ENCODE data around the gene TNFRSF4. TPM values are rescaled to one million over a fixed set of nuclear protein-coding genes. Genes with fewer than 3 reads are reported as not detected.

Gene TNFRSF4
- total RNA-seq, 3 donors from 2014 or later: 0.64 to 2.3 (median 1.6) TPM

DNA sequence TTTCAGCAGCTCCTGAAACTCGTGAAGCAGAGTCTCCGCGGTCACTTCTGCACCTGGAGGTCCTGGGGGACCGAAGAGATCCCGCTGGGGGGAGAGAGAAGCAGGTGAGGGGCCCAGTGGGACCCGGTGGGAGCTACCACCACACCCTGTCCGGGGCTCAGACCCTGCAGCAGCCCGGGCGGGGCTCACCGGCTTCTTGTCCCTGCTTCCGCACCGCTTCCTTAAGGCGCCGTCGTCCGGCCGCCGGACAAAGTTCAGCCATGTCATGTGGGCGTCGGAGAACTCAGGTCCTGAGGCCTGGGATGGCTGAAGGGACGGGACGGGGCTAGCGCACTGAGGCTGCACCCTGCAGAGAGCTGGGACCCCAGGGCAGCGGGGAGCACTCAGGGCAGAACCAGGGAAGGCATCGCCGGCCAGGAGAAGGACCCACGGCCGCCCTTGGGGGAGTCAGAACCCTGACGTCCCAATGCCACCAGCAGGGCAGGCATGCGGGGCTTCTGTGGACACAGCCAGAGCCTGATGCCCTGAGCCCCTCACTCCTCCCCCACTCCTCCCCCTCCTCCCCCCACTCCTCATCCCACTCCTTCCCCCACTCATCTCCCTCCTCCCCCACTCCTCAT, 30.3 kb upstream of the TNFRSF4 start:
- Histone ChIP-seq H3K4me3 (no peak overlapping the region), H3K27me3 (peaks cover 11 to 35% of the 10 kb centered on the region in 2 donors), H3K9me3 (no peaks in the 10 kb centered on the region), H3K27ac (no peak overlapping the region), H3K4me1 (peaks cover 0 to 14% of the 10 kb centered on the region in 2 donors), H3K36me3 (no peaks in the 10 kb centered on the region)
- intact Hi-C loops (cut with DNase I; ENCODE audit: low total_unique reads): no loop called here
- no peak for TF ChIP-seq POLR2AphosphoS5 (IDR thresholded peaks at IDR 0.05)
- TF ChIP-seq POLR2A (IDR thresholded peaks at IDR 0.05): no peak
- TF ChIP-seq, protein P1, sequence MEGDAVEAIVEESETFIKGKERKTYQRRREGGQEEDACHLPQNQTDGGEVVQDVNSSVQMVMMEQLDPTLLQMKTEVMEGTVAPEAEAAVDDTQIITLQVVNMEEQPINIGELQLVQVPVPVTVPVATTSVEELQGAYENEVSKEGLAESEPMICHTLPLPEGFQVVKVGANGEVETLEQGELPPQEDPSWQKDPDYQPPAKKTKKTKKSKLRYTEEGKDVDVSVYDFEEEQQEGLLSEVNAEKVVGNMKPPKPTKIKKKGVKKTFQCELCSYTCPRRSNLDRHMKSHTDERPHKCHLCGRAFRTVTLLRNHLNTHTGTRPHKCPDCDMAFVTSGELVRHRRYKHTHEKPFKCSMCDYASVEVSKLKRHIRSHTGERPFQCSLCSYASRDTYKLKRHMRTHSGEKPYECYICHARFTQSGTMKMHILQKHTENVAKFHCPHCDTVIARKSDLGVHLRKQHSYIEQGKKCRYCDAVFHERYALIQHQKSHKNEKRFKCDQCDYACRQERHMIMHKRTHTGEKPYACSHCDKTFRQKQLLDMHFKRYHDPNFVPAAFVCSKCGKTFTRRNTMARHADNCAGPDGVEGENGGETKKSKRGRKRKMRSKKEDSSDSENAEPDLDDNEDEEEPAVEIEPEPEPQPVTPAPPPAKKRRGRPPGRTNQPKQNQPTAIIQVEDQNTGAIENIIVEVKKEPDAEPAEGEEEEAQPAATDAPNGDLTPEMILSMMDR (IDR thresholded peaks at IDR 0.05): no peak
- no peak for DNase-seq (ENCODE audit: low spot score in 2 of 2)

DNA sequence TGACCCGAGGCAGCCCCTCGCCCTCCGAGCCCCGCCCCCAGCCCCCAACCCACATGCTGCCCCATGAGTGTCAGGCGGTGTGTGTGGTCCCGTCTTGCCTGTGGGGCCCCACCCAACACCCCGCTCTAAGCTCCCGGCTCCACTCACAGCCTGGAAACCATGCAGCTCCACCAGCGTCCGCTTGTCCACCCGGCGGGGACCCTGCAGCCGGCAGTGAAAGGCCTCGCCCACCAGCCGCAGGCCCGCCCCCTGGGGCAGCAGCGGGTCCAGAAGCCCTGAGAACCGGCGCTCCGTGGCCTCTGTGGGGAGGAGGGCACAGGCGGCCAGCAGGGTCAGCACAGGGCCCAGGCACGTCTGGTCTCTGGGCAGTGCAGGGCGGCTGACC, 29.8 kb upstream of the TNFRSF4 start:
- H3K4me3 ChIP-seq: no peak overlapping the region
- no peak for DNase-seq (ENCODE audit: low spot score in 2 of 2)
- H3K36me3 ChIP-seq: no peaks in the 10 kb centered on the region
- H3K27me3 ChIP-seq: peaks cover 15 to 39% of the 10 kb centered on the region in 2 donors
- TF ChIP-seq POLR2A (IDR thresholded peaks at IDR 0.05) (no peak), POLR2AphosphoS5 (IDR thresholded peaks at IDR 0.05) (no peak)
- TF ChIP-seq, protein P1 (IDR thresholded peaks at IDR 0.05): no peak
- no peaks in the 10 kb centered on the region for H3K9me3 ChIP-seq
- peaks cover 0 to 15% of the 10 kb centered on the region in 2 donors for H3K4me1 ChIP-seq
- no peak overlapping the region for H3K27ac ChIP-seq
- intact Hi-C loops (cut with DNase I; ENCODE audit: low total_unique reads): no loop called here

DNA sequence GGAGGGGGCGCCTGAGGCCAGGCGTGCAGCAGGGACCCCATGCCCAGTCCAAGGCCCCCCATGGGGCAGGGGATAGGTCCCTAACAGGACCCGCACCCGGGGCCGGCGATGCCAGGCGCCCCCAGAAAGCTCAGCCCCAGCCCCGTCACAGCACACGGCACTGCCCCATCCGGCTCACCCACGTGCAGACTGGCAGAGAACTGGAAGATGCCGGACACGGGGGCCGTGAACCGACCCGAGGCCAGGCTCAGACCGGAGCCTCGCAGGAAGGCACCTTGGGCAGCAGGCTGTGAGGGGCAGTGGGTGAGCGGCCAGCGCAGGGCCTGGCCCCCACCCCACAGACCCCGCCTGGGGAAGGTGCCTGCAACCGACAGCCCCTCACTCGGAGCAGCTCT, 29.3 kb upstream of the TNFRSF4 start:
- intact Hi-C loops (cut with DNase I; ENCODE audit: low total_unique reads): no loop called here
- Histone ChIP-seq H3K9me3 (no peaks in the 10 kb centered on the region), H3K27ac (no peak overlapping the region), H3K4me3 (no peak overlapping the region), H3K27me3 (peaks cover 15 to 43% of the 10 kb centered on the region in 2 donors), H3K4me1 (peaks cover 0 to 15% of the 10 kb centered on the region in 2 donors), H3K36me3 (no peaks in the 10 kb centered on the region)
- TF ChIP-seq, protein P1 (IDR thresholded peaks at IDR 0.05): no peak
- no peak for TF ChIP-seq POLR2A (IDR thresholded peaks at IDR 0.05)
- TF ChIP-seq POLR2AphosphoS5 (IDR thresholded peaks at IDR 0.05): no peak
- DNase-seq (ENCODE audit: low spot score in 2 of 2): no peak

DNA sequence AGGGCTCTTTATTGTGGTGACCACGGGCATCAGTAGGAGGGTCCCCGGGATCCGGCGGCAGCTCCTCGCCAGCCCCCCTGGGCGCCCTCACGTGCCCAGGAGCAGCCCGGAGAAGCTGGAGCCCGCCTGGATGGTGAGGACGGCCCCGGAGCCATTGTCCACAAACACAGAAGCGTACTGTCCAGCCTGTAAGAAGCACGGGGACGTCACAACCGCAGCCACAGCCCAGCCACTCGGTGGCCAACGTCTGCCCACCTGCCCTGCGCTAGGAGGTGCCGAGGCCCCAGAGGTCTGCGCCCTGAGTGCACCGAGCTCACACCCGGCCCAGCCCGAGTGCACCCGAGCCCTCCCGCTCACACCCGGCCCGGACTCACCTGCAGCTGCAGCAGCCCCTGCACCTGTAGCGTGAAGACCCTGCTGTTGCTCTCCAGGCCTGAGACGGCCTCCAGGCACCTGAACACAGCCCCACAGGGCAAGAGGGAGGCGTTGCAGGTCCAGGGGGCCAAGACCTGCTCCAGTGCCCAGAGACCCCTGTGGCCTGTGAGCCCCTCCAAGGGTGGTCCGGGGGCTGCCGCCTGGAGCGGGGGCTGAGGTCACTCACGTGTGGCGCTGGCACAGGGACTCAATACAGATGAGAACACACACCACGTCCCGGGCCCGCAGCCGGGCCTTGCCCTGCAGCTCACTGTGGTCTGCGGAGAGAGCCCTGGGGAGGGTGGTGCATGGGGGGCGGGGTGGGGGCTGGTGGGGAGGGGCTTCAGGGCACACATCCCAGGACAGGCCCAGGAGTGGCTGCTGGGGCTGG, 28.7 kb upstream of the TNFRSF4 start:
- DNase-seq (ENCODE audit: low spot score in 2 of 2): no peak
- no peak overlapping the region for H3K27ac ChIP-seq
- no peaks in the 10 kb centered on the region for H3K9me3 ChIP-seq
- H3K4me3 ChIP-seq: no peak overlapping the region
- no peaks in the 10 kb centered on the region for H3K36me3 ChIP-seq
- TF ChIP-seq POLR2A (IDR thresholded peaks at IDR 0.05) (no peak), POLR2AphosphoS5 (IDR thresholded peaks at IDR 0.05) (no peak)
- TF ChIP-seq, protein P1 (IDR thresholded peaks at IDR 0.05): no peak
- intact Hi-C loops (cut with DNase I; ENCODE audit: low total_unique reads): no loop called here
- peaks cover 15 to 41% of the 10 kb centered on the region in 2 donors for H3K27me3 ChIP-seq
- H3K4me1 ChIP-seq: peaks cover 0 to 18% of the 10 kb centered on the region in 2 donors

DNA sequence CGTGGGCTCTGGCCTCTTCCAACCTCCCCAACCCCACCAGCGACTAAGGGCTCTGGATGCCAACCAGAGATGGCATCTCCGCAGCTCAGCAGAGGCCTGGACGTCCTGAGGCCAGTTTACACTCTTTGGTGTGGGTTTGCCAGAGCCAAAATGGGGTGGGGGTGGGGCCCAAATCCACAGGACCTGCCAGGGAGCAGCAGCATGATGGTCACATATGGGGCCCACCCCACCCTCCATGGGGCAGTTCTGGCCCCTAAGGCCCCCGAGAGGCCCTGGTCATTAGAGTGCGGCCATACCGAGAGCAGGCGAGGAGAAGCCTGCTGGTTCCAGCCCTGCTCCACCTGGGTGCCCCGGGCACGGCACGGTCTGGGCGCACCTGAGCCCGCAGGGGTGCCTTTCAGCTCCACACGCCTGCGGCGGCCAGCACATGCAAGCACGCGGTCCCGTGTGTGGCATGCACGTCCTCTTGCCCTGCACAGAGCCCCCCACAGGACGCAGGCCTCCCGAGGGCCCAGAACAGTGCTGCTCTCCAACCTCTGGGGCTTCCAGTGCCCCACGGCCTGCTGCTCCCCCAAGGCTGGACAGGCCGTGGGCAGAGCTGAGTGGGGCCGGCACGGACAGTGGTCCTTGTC, 27.8 kb upstream of the TNFRSF4 start:
- peaks cover 15 to 32% of the 10 kb centered on the region in 2 donors for H3K27me3 ChIP-seq
- H3K4me1 ChIP-seq: peaks cover 0 to 21% of the 10 kb centered on the region in 2 donors
- H3K4me3 ChIP-seq: no peak overlapping the region
- no peak for DNase-seq (ENCODE audit: low spot score in 2 of 2)
- TF ChIP-seq POLR2AphosphoS5 (IDR thresholded peaks at IDR 0.05): no peak
- TF ChIP-seq, protein P1 (IDR thresholded peaks at IDR 0.05): no peak
- no peak for TF ChIP-seq POLR2A (IDR thresholded peaks at IDR 0.05)
- no peaks in the 10 kb centered on the region for H3K9me3 ChIP-seq
- no peak overlapping the region for H3K27ac ChIP-seq
- no peaks in the 10 kb centered on the region for H3K36me3 ChIP-seq
- intact Hi-C loops (cut with DNase I; ENCODE audit: low total_unique reads): no loop called here
